ENCODE measurements around the gene SMYD5. TPM values are rescaled to one million over a fixed set of nuclear protein-coding genes. Genes with fewer than 3 reads are reported as not detected.

Gene SMYD5
- total RNA-seq, 4 donors from 2014 or later, result 5.9 to 31.1 (median 22.7) TPM

- intact Hi-C loops (cut with DNase I; ENCODE audit: low total_unique reads), result no loop called here
- no peak for DNase-seq
- H3K36me3 ChIP-seq, result no peaks in the 10 kb centered on the region
These were observed 30.0 kb downstream of the SMYD5 start for GRCh38 chr2:73243884-73244570.

GRCh38 chr2:73244580-73244979, 30.5 kb downstream of the SMYD5 start:
- H3K9me3 ChIP-seq, result no peaks in the 10 kb centered on the region
- no peak for DNase-seq
- no peak for TF ChIP-seq CTCF (IDR thresholded peaks at IDR 0.05)
- no peak for TF ChIP-seq POLR2A (IDR thresholded peaks at IDR 0.05)
- intact Hi-C loops (cut with DNase I; ENCODE audit: low total_unique reads), result no loop called here
- H3K27me3 ChIP-seq, result no peaks in the 10 kb centered on the region
- H3K36me3 ChIP-seq, result no peaks in the 10 kb centered on the region
- H3K4me1 ChIP-seq, result no peaks in the 10 kb centered on the region
- H3K4me3 ChIP-seq, result no peak overlapping the region
- no peak overlapping the region for H3K27ac ChIP-seq

More at GRCh38 chr2:73243884-73244570, 30.0 kb downstream of the SMYD5 start:
- Histone ChIP-seq H3K9me3 (no peaks in the 10 kb centered on the region), H3K27me3 (no peaks in the 10 kb centered on the region), H3K27ac (no peak overlapping the region), H3K4me3 (no peak overlapping the region), H3K4me1 (no peaks in the 10 kb centered on the region)
- TF ChIP-seq CTCF (IDR thresholded peaks at IDR 0.05), result no peak
- TF ChIP-seq POLR2A (IDR thresholded peaks at IDR 0.05), result no peak

DNA sequence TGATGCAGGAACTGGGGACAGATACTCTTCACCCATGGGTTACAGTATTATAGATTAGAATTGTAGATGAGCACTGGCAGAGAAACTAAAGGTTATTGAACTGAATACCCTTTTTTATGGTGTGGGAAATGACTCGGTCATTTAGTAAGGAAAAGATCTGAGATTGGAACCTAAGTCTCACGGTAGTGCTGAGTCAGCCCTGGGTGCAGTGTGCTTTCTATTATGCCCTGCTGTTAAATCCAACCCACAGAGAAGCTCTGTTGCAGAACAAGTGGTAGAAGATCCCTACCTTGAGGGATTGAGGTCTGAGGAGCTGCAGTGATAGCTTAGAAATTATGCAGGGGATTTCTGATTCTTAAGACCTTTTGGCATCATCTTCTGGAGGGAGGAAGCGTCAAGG, 32.8 kb downstream of the SMYD5 start:
- intact Hi-C loops (cut with DNase I; ENCODE audit: low total_unique reads), result no loop called here
- no peak overlapping the region for H3K27ac ChIP-seq
- no peak for TF ChIP-seq POLR2A (IDR thresholded peaks at IDR 0.05)
- no peak for TF ChIP-seq CTCF (IDR thresholded peaks at IDR 0.05)

DNA sequence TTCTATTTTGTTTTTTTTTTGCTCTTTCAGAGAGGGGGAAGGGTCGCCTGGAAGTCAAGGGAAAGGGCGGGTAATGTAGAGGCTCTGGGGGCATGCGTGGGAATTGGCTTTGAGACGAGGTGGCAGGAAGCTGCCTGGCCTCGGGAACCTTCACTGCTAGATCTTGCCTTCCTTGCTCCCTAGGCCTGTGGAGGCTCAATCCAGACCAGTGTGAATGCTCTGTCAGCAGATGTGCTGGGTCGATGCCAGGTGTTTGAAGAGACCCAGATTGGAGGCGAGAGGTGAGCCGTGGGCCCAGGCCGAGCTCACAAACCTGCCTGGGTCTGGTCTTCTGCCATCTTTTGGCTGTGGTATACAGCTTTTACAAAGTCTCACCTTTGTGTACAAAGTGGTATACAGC, 35.6 kb downstream of the SMYD5 start:
- H3K9me3 ChIP-seq, result no peaks in the 10 kb centered on the region
- no peak overlapping the region for H3K27ac ChIP-seq
- TF ChIP-seq POLR2A (IDR thresholded peaks at IDR 0.05), result no peak
- TF ChIP-seq CTCF (IDR thresholded peaks at IDR 0.05), result no peak
- H3K4me1 ChIP-seq, result no peaks in the 10 kb centered on the region
- no peak overlapping the region for H3K4me3 ChIP-seq
- intact Hi-C loops (cut with DNase I; ENCODE audit: low total_unique reads), result no loop called here
- DNase-seq, result no peak
- no peaks in the 10 kb centered on the region for H3K36me3 ChIP-seq
- H3K27me3 ChIP-seq, result no peaks in the 10 kb centered on the region

More for the DNA sequence above, 32.8 kb downstream of the SMYD5 start:
- H3K27me3 ChIP-seq, result no peaks in the 10 kb centered on the region
- no peak overlapping the region for H3K4me3 ChIP-seq
- DNase-seq, result no peak
- no peaks in the 10 kb centered on the region for H3K36me3 ChIP-seq
- H3K9me3 ChIP-seq, result no peaks in the 10 kb centered on the region
- H3K4me1 ChIP-seq, result no peaks in the 10 kb centered on the region

DNA sequence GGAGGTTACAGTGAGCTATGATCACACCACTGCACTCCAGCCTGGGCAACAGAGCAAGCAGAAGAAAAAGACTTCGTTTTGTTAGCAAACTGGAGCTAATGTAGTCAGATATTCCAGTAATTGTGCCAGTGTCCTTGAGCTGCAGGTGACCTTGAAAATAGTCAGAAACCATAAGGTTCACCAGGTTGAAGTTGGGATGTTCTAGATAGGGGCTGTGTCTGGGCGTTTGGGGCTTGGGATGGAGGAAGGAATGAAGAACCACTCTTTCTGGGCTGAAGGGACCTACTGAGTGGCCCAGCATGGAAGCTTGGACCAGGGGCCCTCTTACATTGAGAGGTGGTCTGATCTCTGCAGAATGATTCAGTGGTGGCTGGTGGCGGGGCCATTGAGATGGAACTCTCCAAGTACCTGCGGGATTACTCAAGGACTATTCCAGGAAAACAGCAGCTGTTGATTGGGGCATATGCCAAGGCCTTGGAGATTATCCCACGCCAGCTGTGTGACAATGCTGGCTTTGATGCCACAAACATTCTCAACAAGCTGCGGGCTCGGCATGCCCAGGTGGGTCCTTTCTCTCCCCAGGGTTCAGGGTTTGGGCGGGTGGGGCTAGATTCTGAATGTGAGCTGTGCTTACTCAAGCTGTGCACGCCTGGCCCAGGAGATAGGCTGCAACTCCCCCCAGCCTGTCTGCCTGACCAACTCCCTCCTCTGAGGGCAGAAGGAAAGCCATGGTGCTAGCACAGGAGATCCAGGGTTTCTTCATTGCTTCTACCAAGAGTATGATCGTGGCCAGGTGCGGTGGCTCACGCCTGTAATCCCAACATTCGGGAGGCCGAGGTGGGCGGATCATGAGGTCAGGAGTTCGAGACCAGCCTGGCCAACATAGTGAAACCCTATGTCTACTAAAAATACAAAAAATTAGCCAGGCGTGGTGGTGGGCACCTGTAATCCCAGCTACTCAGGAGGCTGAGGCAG, 37.1 kb downstream of the SMYD5 start:
- no peaks in the 10 kb centered on the region for H3K27me3 ChIP-seq
- intact Hi-C loops (cut with DNase I; ENCODE audit: low total_unique reads), result no loop called here
- H3K4me1 ChIP-seq, result no peaks in the 10 kb centered on the region
- no peak overlapping the region for H3K4me3 ChIP-seq
- no peak overlapping the region for H3K27ac ChIP-seq
- H3K9me3 ChIP-seq, result no peaks in the 10 kb centered on the region
- no peak for TF ChIP-seq POLR2A (IDR thresholded peaks at IDR 0.05)
- TF ChIP-seq CTCF (IDR thresholded peaks at IDR 0.05), result no peak
- DNase-seq, result no peak
- H3K36me3 ChIP-seq, result no peaks in the 10 kb centered on the region
